ENCODE results near the gene CAMSAP3.

GRCh38 chr19:7623725-7624603, 28.3 kb downstream of the CAMSAP3 start:
- TF ChIP-seq CTCF (IDR thresholded peaks at IDR 0.05) (no peak), POLR2A (IDR thresholded peaks at IDR 0.05) (no peak)

Measured in heart left ventricle (tissue), 13 donors.